HG02870 (cell line): Measurements from ENCODE around the gene SETD2.
"Not testable (repeated sequence)": the region's sequence is repeated elsewhere in the genome, so short reads cannot be mapped to it uniquely, and the experiment has no call there.

Experiments used
- ATAC-seq: cut with Tn5 transposase; IDR thresholded peaks from one replicate; pipeline ENCODE4 v1.9.1; 2021; ENCODE audit warnings: mild to moderate bottlenecking, moderate library complexity; ENCODE audit not compliant: unreplicated experiment

The SETD2 gene

DNA sequence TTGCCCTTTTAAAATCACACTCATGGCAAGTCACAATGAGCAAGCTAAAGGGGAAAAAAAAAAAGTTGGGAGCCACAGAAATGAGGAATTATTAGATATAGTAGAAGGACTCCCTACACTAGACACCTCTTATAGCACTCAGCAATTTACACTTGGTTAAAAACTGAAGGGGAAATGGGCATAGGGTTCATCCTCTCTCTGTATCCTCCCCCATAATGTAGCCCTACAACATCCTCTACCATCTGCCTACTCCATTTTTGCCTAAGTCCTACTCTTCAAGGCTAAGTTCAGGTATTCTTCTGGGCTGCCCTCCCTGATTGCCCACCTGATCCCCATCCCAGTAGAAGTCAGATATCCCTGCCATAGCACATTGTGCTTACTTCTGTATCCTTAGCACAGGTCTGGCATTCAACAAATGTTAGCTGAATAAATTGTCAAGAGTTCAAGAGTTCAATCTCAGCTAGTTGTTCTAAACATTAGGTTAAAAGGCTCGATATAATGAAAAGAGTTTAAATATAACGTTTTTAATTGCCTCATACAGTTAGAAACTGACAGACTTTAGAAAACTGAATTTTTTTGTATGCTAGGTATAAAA lies 14.5 kb downstream of the SETD2 start:
- no peak for ATAC-seq

DNA sequence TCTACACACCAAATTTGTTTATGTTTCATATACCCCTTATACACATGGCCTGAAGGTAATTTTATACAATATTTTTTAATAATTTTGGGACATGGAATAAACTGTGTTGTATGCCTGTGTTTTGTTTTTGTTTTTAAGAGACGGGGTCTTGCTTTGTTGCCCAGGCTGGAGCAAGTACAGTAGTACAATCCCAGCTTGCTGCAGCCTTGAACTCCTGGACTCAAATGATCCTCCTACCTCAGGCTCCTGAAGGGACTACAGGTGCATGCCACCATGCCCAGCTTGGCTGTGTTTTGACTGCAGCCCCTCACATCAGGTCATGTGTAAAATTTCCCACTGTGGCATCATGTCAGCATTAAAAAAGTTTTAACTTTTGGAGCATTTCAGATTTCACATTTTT lies 18.6 kb downstream of the SETD2 start:
- ATAC-seq = no peak

DNA sequence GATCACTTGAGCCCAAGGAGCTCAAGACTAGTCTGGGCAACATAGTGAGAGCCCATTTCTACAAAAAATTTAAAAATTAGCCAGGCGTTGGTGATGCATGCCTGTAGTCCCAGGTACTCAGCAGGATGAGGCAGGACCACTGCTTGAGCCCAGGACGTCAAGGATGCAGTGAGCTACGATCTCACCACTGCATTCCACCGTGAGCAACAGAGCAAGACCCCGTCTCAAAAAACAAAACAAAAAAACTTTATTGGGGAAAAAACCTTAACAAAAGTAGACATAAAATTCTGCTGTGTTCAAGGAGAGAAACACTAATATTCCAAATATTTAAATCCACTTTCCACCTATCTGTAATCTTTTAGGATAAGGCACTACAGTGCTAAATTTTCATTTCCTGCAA lies 20.8 kb downstream of the SETD2 start:
- ATAC-seq = no peak

DNA sequence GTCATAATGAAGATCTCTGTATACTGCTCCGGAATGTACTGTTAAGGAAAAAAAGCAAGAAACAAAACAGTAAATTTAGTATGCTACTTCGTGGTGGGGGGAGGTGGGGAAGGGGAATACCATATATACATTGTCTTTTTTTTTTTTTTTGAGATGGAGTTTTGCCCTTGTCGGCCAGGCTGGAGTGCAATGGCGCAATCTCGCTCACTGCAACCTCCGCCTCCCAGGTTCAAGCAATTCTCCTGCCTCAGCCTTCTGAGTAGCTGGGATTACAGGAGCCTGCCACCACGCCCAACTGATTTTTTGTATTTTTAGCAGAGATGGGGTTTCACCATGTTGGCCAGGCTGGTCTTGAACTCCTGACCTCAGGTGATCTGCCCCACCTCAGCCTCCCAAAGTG lies 21.4 kb downstream of the SETD2 start:
- not testable (repeated sequence) for ATAC-seq

DNA sequence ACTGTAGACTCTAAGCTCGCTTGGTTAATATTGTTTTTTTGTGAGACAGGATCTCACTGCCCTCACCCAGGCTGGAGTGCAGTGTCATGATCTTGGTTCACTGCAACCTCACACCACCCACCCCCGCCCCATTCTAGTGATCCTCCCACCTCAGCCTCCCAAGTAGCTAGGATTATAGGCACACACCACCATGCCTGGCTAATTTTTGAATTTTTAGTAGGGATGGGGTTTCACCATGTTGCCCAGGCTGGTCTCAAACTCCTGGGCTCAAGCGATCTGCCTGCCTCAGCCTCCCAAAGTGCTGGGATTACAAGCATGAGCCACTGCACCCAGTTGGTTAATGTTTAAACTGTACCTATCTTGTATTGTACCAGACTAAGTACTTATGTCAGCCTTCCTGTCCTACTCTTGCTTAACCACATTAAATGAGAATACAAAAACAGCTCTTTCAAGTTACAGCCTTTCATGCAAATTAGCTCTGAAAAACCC lies 22.9 kb downstream of the SETD2 start:
- peak; percentile 63 for ATAC-seq

DNA sequence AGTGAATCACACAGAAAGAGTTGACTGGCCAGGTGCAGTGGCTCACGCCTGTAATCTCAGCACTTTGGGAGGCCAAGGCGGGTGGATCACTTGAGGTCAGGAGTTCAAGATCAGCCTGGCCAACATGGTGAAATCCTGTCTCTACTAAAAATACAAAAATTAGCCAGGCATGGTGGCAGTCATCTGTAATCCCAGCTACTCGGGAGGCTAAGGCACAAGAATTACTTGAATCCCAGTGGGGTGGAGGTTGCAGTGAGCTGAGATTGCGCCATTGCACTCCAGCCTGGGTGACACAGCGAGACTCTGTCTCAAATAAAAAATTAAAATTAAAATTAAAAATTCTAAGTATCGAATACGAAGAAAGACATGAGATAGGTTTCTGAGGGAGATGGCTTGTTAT lies 23.4 kb downstream of the SETD2 start:
- not testable (repeated sequence) for ATAC-seq

DNA sequence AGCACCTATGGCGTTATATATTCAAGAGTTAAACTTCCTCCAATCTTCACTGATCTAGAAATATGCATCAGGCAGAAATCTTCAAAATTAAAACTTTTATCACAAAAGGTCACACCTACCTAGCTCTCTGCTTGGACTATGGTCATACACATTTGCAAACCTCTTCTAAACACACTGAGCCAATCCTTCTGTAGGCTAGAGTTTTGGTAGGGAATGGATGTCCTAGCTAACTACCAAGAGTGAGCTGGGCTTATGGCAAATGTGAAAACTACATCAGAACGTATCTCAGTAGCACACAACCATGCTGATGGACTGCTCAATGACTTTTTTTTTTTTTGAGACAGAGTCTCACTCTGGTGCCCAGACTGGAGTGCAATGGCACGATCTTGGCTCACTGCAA lies 29.6 kb downstream of the SETD2 start:
- ATAC-seq = no peak

DNA sequence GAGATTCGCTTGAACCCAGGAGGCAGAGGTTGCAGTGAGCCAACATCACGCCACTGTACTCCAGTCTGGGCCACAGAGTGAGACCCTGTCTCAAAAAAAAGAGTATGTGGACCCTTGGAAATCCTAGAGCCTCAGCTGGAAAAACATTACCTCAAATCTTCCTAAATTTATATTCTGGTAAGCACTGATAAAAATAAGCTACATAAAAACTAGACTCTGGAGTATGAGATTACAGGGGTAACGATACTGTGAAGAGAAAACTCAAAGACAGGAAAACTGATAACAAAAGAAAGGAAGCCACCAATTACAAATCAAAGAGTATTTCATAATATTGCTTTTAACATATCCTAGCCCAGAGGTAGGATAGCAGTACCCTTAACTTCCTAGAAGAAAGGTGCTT lies 30.3 kb downstream of the SETD2 start:
- ATAC-seq = no peak

DNA sequence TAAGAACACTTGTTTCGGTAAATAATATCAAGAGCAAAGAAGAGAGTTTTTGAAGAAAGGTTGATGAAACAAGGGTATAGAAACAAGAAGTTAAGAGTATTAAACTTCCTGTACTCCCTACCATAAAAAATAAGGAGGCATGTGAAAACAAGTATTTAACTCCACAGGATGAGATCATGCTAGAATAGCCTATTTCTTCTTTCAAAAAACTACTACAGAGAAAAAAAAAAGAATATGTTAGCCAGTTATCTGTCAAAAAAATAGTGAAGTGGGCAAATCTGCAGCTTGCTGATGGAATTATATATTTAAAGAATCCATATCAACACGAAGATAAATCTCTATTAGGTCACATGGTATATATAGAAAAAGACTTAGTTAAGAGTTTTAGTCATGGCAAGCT lies 33.4 kb downstream of the SETD2 start:
- no peak for ATAC-seq

DNA sequence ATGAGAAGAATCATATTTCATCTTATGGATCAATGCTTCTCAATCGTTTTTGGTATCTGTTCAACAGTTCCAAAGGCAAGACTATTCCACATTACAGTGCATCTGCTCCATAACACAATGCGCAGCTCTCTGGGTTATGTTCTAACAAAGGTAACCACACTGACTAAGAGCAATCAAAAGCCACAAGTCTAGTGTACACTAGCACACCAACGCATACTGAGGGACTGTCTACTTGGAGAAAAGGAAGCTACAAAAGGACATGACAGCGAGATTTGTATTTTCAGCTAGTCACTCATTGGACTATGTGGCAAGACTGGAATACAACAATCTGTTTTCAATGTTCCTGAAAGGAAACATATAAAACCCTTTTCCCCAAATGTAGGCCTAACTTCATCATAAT lies 35.8 kb downstream of the SETD2 start:
- ATAC-seq = no peak

DNA sequence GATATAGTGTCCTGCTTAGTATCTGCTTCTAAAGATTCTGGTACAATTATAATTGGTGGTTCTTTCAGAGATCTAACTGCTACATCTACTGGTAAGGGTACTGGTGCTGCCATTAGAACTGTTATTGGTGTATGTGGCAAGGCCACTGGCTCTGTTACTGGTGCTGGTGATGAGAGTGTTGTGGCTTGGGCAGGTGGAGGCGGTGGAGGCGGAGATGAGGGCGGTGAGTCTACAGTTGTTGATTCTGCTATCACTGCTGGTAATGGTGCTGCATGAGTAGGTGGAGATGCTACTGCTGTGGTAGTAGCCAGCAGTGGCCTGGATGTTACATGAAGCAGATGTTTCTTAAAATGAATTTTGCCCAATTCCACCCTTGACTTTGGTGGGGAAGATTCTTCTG lies 40.1 kb downstream of the SETD2 start:
- ATAC-seq = no peak

DNA sequence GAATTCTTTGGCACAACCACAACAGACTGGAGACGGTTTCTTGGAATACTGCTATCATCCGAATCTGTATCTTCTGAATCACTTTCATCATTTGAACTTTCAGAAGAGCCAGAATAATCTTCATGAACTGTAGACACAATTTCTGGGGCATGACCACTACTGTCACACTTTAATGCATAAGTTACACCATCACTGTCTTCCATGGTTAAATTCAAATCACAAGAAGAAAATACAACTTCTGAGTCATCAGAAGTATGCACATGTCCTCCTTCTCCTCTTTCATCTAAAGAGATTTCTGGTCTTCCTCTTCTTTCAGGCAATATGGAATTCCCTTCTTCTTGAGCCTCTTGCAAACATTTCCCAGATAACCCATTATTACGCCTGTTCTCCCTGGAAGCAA lies 42.5 kb downstream of the SETD2 start:
- no peak for ATAC-seq

DNA sequence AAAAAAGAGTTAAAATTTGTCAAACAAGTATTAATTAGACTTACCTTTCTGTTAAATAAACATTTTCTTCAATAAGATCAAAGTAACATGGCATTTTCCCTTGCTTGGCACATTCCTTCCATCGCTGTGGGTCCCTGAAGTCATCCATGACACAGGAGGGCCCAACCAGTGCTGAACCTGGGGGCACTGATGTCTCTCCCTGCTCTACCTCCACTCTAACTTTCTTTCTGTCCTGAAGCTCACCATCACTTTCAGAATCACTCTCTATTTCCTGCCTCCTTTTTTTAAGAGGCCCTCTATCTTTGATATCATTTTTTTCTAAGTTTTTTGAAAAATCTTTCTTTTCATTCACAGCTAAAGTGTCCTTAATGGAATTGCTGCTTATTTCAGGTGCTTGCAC lies 43.8 kb downstream of the SETD2 start:
- no peak for ATAC-seq

DNA sequence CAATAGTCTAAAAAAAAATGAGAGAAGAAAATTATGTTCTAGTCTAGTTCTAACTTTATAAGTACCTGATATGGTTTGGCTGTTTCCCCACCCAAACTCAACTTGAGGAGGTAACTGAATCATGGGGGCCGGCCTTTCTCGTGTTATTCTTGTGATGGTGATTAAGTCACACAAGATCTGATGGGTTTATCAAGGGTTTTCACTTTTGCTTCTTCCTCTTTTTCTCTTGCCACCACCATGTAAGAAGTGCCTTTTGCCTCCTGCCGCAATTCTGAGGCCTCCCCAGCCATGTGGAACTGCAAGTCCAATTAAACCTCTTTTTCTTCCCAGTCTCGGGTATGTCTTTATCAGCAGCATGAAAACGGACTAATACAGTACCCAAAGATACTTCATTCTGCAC lies 44.5 kb downstream of the SETD2 start:
- not testable (repeated sequence) for ATAC-seq

DNA sequence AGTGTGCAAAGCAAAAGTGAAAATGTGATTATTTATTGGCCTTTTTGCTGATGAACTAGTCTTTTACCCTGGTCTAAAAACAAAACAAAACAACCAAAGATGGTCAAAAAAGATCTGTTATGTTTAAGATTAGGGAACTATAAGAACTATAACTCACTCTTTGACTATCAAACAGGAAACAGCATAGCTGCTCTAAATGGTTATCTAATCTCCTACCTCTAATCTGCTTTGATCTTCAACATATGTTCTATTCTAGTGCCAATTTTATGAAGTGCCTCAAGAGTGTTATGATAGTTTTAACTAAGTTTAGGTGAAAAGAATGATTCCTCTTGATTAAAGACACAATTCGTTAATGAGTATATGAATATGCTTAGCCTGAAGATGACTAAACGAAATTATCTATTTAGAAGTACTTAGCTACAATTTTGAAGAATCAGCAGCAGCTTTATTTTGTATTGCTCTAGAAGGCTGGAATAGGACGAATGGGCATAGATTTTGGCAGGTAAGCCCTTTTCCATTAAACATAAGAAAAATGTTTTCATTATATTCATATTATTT lies 46.0 kb downstream of the SETD2 start:
- no peak for ATAC-seq

DNA sequence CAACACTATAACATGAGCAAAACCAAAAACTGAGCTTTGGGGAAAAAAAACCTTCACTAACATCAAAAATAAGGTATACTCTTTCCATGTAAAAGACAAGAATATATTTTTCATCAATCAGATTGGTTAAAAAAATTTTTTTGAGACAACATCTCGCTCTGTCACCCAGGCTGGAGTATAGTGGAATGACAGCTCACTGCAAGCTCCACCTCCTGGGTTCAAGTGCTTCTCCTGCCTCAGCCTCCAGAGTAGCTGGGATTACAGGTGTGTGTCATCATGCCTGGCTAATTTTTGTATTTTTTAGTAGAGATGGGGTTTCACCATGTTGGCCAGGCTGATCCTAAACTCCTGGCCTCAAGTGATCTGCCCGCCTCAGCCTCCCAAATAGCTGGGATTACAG lies 48.4 kb downstream of the SETD2 start:
- ATAC-seq = not testable (repeated sequence)

DNA sequence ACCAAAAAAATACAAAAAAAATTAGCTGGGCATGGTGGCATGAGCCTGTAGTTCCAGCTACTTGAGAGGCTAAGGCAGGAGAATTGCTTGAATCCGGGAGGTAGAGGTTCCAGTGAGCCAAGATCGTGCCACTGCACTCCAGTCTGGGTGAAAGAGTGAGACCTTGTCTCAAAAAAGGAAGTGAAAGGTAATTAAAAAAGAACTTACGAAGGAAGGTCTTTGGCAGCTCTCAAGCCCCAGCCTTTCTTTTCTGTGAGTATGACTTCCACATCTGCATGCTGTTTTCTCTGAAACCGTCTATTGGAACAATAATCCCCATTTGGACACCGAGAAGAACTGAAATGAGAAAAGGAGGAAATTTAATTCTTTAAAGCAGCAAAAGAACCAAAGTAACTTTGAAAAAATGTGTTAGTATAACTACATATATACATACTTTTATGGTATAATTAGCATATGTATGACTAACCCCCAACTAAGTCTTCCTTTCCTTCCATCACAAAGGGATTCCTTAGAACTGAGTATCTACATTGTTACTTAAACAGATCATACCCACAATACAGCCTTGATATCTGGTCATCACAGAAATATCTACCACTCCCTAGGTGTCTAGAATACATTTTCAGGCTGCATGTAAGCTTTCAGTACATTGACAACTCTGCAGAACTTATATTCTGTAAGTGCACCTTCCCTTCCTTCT lies 50.1 kb downstream of the SETD2 start:
- no peak for ATAC-seq

DNA sequence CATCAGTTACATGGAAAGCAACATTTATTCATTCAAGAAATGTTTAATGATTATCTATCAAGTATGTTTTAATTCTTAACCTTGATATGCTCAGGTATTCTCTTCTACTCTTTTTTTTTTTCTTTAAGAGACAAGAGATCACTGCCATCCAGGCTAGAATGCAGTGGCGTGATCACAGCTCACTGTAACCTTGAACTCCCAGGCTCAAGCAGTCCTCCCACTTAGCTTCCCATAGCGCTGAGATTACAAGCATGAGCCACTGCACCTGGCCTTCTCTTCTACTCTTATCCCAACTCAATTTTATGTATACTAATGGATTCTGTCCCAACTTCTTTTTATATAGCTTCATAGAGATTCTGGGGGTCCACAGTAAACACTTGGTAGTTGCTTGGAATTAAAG lies 50.9 kb downstream of the SETD2 start:
- ATAC-seq = no peak

DNA sequence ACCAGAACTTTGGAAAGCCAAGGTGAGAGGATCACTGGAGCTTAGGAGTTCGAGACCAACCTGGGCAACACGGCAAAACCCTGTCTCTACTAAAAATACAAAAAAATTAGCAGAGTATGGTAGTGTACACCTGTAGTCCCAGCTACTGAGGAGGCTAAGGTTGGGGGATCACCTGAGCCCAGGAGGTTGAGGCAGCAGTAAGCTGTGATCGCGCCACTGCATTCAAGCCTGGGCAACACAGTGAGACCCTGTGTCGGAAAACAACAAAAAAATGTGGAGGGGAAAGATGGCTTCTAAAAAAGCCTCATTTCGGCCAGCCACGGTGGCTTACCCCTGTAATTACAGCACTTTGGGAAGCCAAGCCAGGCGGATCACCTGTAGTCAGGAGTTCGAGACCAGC lies 54.5 kb downstream of the SETD2 start:
- no peak for ATAC-seq

DNA sequence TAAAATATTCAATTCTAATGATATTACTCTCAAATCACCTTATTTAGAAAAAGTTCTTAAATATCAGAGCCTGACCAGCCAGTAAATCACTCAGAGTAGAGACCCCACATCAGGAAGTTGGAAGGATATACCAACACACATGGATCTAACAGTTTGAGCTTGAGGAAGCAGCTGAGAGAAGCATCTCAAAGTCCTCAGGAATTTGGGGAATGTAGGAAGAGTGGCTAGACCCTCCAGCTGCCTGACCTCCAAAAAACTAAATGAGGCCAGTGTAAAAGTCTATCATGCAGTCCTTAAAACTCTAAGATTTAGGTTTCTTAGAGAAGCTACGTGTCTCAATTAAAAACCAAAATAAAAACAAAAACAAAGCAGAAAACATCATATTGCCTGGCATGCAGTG lies 55.4 kb downstream of the SETD2 start:
- ATAC-seq = no peak

DNA sequence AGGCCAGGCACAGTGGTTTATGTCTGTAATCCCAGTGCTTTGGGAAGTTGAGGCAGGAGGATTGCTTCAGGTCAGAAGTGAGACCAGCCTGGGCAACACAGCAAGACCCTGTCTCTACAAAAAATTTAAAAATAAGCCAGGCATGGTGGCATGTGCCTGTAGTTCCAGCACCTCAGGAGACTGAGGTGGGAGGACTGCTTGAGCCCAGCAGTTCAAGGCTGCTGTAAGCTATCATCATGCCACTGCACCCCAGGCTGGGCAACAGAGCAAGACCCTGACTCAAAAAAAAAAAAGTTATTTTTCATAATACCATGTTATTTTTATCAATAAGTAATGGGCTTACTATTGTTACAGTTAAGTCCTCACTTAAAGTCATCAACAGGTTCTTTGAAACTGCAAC lies 59.7 kb downstream of the SETD2 start:
- no peak for ATAC-seq

DNA sequence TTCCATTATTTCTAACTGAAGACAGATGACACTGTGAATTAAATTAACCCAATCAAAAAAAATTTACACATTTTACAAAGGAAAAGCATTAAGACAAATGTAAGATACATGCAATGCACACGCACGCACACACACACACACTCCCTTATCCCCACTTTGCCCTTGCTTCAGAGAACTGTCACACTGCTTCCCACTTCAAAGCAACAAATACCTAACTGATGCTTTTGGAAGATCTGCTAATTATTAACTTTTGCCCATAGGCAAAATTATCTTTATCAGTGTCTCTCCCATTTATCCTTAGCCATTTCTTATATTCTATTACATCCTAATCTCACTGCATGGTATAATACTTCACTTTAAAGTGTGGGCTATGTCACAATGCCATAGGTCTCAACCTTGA lies 60.3 kb downstream of the SETD2 start:
- ATAC-seq = no peak
